ENCODE measurements around the gene CLEC5A.
"Not testable (repeated sequence)": the region's sequence is repeated elsewhere in the genome, so short reads cannot be mapped to it uniquely, and the experiment has no call there.

CLEC5A gene

GRCh38 chr7:141949021-141949420 is 2.2 kb upstream of the CLEC5A start:
- DNase-seq (ENCODE audit: low spot score) = no peak

- DNase-seq (ENCODE audit: low spot score) = no peak
Measured at GRCh38 chr7:141945356-141945755, 1.4 kb downstream of the CLEC5A start.

GRCh38 chr7:141944811-141945210 is 2.0 kb downstream of the CLEC5A start:
- DNase-seq (ENCODE audit: low spot score) = no peak

GRCh38 chr7:141943846-141944245 is 2.9 kb downstream of the CLEC5A start:
- DNase-seq (ENCODE audit: low spot score) = no peak

GRCh38 chr7:141941075-141941474 is 5.7 kb downstream of the CLEC5A start:
- DNase-seq (ENCODE audit: low spot score) = no peak

- no peak for DNase-seq (ENCODE audit: low spot score)
Measured at GRCh38 chr7:141930211-141930610, 16.6 kb downstream of the CLEC5A start.

- no peak for DNase-seq (ENCODE audit: low spot score)
Measured at GRCh38 chr7:141928845-141929195, 18.0 kb downstream of the CLEC5A start.

- DNase-seq (ENCODE audit: low spot score) = no peak
Measured at GRCh38 chr7:141928146-141928844, 18.5 kb downstream of the CLEC5A start.

- no peak for DNase-seq (ENCODE audit: low spot score)
Measured at GRCh38 chr7:141920281-141920680, 26.5 kb downstream of the CLEC5A start.

GRCh38 chr7:141916099-141916498 is 30.7 kb downstream of the CLEC5A start, which contains the start of gene OR9A4:
OR9A4 (plus strand) TSS chr7:141916399; CDS start chr7:141918876, 2,477 bp downstream.
- DNase-seq (ENCODE audit: low spot score) = no peak

GRCh38 chr7:141915565-141915964 is 31.2 kb downstream of the CLEC5A start:
- DNase-seq (ENCODE audit: low spot score) = no peak

GRCh38 chr7:141911391-141911790 is 35.4 kb downstream of the CLEC5A start:
- DNase-seq (ENCODE audit: low spot score) = no peak

- DNase-seq (ENCODE audit: low spot score) = no peak
Measured at GRCh38 chr7:141906285-141906684, 40.5 kb downstream of the CLEC5A start.

GRCh38 chr7:141899366-141899765 is 47.4 kb downstream of the CLEC5A start:
- not testable (repeated sequence) for DNase-seq (ENCODE audit: low spot score)

- DNase-seq (ENCODE audit: low spot score) = no peak
Measured at GRCh38 chr7:141891336-141891735, 55.4 kb downstream of the CLEC5A start.

- DNase-seq (ENCODE audit: low spot score) = no peak
Measured at GRCh38 chr7:141889321-141889720, 57.5 kb downstream of the CLEC5A start.

- DNase-seq (ENCODE audit: low spot score) = no peak
Measured at GRCh38 chr7:141884539-141885225, 62.1 kb downstream of the CLEC5A start.

- no peak for DNase-seq (ENCODE audit: low spot score)
Measured at GRCh38 chr7:141880960-141881359, 65.8 kb downstream of the CLEC5A start.

- no peak for DNase-seq (ENCODE audit: low spot score)
Measured at GRCh38 chr7:141877365-141877764, 69.4 kb downstream of the CLEC5A start.

Measured in HuH-7.5 (cell line).